ENCODE data around the gene MGAM2.

- TF ChIP-seq EZH2 (IDR thresholded peaks at IDR 0.05; ENCODE audit: low read length, missing control alignments): no peak
- no peak for TF ChIP-seq CTCF (conservative IDR thresholded peaks at IDR 0.05 in 1 of 2, IDR thresholded peaks at IDR 0.05 in 1 of 2; ENCODE audit: low read depth in 1 of 2, low read length in 2 of 2)
Observed at GRCh38 chr7:142066536-142066935, 45.0 kb upstream of the MGAM2 start.
